GM12873 (cell line): ENCODE results near the gene PRAMEF12.
A peak's percentile ranks its signal among the peaks of the same experiment; 100 is the strongest.

Experiments
- TF ChIP-seq, protein P1 (sequence below): IDR thresholded peaks from 2 replicates; pipeline ENCODE4 v1.5.1; 2012; ENCODE audit warnings: low read depth, mild to moderate bottlenecking, moderate library complexity, low read length, control low read depth; ENCODE audit not compliant: insufficient read depth; ENCODE audit errors: missing control alignments

Gene PRAMEF12

DNA sequence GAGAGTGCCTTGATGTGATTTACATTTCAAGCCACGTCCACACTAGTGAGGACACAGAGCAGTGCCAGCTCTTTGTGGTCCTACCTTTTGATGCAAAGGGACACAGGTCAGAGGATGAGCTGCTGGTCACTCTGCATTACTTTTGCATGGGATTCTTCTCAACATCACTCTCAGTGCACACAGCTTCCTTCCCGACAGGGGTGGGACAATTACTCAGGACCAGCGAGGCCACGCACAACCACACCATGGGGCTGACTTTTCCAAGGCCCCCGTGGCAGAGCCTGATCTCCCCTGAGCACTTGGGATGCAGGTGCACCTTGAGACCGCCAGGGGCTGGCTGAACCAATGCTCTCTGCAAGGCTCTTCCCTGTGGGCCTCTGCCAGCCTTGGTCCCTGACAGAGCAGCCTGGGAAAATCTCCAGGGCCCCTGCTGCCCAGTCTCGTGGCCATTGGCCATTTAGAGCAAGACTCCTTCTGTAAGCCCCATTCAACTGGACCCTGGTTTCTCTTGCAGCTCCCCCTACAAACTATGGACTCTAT, 13.2 kb upstream of the PRAMEF12 start:
- TF ChIP-seq, protein P1, sequence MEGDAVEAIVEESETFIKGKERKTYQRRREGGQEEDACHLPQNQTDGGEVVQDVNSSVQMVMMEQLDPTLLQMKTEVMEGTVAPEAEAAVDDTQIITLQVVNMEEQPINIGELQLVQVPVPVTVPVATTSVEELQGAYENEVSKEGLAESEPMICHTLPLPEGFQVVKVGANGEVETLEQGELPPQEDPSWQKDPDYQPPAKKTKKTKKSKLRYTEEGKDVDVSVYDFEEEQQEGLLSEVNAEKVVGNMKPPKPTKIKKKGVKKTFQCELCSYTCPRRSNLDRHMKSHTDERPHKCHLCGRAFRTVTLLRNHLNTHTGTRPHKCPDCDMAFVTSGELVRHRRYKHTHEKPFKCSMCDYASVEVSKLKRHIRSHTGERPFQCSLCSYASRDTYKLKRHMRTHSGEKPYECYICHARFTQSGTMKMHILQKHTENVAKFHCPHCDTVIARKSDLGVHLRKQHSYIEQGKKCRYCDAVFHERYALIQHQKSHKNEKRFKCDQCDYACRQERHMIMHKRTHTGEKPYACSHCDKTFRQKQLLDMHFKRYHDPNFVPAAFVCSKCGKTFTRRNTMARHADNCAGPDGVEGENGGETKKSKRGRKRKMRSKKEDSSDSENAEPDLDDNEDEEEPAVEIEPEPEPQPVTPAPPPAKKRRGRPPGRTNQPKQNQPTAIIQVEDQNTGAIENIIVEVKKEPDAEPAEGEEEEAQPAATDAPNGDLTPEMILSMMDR, result peak; percentile 57

DNA sequence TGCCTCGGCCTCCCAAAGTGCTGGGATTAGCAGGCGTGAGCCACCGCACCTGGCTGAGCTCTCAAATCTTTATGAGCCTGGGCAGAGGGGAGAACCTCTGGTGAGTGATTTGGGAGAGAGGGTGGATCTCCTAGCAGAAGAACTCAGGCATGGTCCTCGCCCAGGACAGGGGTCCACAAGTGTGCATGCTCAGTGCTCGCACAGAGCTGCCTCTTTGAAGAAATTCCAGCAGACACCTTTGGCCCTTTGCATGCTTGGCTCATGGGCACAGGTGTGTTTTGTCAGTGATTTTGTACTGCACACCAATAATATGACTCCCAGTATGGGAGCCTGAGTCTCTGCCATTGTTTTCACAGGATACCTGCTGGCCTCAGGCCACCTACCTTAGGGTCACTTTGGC, 11.8 kb upstream of the PRAMEF12 start:
- TF ChIP-seq, protein P1, result no peak

DNA sequence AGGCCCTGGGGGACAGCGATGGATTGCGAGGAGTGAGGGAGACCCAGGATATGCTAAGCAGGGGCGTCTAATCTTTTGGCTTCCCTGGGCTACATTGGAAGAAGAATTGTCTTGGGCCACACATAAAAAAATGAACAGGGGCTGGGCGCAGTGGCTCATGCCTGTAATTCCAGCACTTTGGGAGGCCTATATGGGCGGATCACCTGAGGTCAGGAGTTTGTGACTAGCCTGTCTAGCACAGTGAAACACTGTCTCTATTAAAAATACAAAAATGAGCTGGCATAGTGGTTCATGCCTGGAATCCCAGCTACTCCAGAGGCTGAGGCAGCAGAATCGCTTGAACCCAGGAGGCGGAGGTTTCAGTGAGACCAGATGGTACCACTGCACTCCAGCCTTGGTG, 10.8 kb upstream of the PRAMEF12 start:
- TF ChIP-seq, protein P1, result no peak

DNA sequence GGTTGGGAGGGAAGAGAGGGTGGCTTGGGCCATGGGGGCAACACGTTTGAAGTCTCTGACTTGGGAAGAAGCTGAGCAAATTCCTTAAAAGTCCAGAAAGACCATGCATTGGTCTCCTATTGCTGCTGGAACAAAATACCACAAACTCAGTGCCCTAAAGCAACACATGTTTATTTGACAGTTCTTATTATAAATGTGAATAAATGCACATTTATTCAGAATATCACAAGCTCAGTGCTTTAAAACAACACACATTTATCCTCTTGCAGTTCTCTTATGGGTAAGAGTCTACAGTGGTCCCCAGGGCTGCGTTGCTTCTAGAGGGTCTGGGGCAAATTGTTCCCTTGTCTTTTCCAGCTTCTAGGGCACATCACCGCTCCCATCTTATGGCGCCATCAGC, 10.1 kb upstream of the PRAMEF12 start:
- TF ChIP-seq, protein P1, result no peak

DNA sequence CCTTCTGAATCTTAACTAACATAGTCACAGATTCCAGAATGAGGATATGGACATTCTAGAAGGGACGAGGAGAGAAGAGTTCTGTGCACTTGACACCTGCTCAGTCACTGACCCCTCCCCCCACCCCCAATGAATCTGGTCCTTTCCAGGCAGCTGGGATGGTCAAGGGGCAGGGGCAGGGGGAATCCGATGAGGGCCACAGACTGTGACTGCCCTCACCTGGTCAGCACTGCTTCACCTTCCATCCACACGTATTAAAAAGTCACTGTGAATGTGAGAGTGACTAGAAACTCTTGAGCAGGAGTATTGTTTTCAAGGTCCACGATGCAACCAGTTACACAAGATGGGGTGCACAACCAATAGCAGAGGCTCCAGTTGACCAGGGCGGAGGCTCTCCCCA, 9.5 kb upstream of the PRAMEF12 start:
- TF ChIP-seq, protein P1, result no peak

DNA sequence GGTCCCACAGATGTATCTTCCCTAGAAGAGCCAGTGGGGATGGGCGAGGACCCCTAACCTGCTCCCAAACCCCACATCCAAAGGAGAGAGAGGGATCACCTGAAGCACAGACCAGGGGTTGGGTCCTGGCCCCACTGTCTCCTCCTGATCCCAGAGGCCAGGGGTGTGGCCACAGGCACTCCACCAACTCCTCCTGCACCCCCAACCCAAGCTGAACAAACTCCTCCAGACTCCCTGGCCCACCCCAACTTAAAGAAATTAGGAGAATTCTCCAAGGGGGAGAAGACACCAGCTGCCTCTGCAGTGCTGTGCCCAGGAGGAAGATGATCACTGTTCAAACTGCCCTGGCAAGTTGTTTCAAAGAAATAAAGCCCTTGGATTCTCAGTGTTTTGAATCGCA, 4.5 kb upstream of the PRAMEF12 start:
- TF ChIP-seq, protein P1, result no peak

DNA sequence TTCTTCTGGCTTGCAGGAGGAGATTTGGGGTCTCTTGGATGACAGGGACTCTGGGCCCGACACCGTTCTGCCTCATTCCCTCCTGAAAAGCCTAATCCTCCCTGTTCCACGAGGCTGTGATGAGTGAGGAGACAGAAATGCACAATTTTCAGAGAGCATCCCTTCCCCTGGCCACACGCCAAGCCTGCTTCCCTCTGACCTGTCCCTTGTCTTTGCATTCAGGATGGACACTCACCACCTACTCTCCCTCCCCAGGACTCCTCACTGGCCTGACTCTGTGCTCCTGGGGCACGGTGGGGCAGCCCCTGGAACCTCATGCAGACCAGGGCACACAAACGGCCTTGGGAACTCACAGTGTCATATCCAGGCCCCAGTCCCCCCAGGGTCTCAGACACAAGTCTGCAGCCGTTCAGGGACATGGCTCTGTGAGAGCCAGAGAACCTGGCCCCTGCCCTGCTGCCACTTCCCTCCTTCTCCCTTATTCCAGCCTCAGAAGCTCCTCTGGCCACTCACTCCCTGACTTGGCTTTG, 3.5 kb upstream of the PRAMEF12 start:
- TF ChIP-seq, protein P1, result no peak
